Gastrocnemius medialis (tissue), 4 donors: Measurements from ENCODE around the gene OLFM4. TPM values are rescaled to one million over a fixed set of nuclear protein-coding genes. Genes with fewer than 3 reads are reported as not detected.
A peak's percentile ranks its signal among the peaks of the same experiment; 100 is the strongest.

Experiments
- ATAC-seq, 2 donors: fragments of 150-250 bp; one replicate each; pipeline ENCODE4 v1.9.1; 2016
- DNase-seq, 2 donors: peaks; one replicate each; pipeline ENCODE4 v3.0.0-alpha.2; 2019
- H3K27ac ChIP-seq, 4 donors: fragments of 200-600 bp; sonication (generic); 1 replicate in 1 of 4; 2 replicates in 3 of 4; pipeline ENCODE4 v1.5.1; 2016 to 2018; ENCODE audit warnings: mild to moderate bottlenecking in 2 of 4, moderate library complexity in 1 of 4
- H3K27me3 ChIP-seq, 3 donors: fragments of 200-600 bp; sonication (generic) in 2 of 3; 1 replicate in 1 of 3; 2 replicates in 2 of 3; pipeline versions ENCODE4 v1.5.1 to v1.6.0; 2016 to 2019; ENCODE audit warnings: mild to moderate bottlenecking in 1 of 3, moderate library complexity in 1 of 3
- H3K36me3 ChIP-seq, 2 donors: fragments of 200-600 bp; sonication (generic) in 1 of 2; one replicate each; pipeline ENCODE4 v1.5.1; 2017 to 2018
- H3K4me1 ChIP-seq, 2 donors: fragments of 200-600 bp; sonication (generic) in 1 of 2; one replicate each; pipeline ENCODE4 v1.5.1; 2016 to 2017; ENCODE audit warnings: mild to moderate bottlenecking in 2 of 2
- H3K4me3 ChIP-seq, 4 donors: fragments of 200-600 bp; sonication (generic) in 3 of 4; 1 replicate in 1 of 4; 2 replicates in 3 of 4; pipeline ENCODE4 v1.5.1; 2016 to 2019; ENCODE audit warnings: mild to moderate bottlenecking in 2 of 4
- H3K9me3 ChIP-seq, 3 donors: fragments of 200-600 bp; sonication (generic) in 2 of 3; 1 replicate in 1 of 3; 2 replicates in 2 of 3; pipeline ENCODE4 v1.5.1; 2016 to 2019
- CTCF ChIP-seq, 5 experiments: fragments of 450-650 bp in 3 of 5; fragments of 200-600 bp in 2 of 5; sonication (generic) in 2 of 5; IDR thresholded peaks in 4 of 5; conservative IDR thresholded peaks in 1 of 5; 1 replicate in 4 of 5; 2 replicates in 1 of 5; pipeline ENCODE4 v1.5.1; 2016 to 2019; ENCODE audit warnings: antibody characterized with exemption in 5 of 5, mild to moderate bottlenecking in 3 of 5, moderate library complexity in 3 of 5
- POLR2A ChIP-seq, 2 donors: fragments of 450-650 bp; IDR thresholded peaks; one replicate each; pipeline ENCODE4 v1.6.1; 2017; ENCODE audit warnings: antibody characterized with exemption in 2 of 2, mild to moderate bottlenecking in 2 of 2, moderate library complexity in 2 of 2
- in situ Hi-C, 4 donors: fragments of 200-750 bp; cut with MboI; loops; one replicate each; pipeline versions ENCODE4 v1.15.0 to v1.8.0; 2017; ENCODE audit warnings: low sequenced_read_pairs in 4 of 4
- intact Hi-C: fragments of 100-400 bp; cut with DNase I; formaldehyde crosslinking; loops from one replicate; pipeline ENCODE4 v1.15.1; 2023; ENCODE audit warnings: low total_unique reads
- total RNA-seq, 4 donors: library from RNA; depleted of rRNA; stranded (reverse); fragments of >200 nt; gene quantifications; one replicate each; pipeline versions ENCODE4 v1.1.0 to v1.2.3, GENCODE V29; 2016

The OLFM4 gene
- total RNA-seq, 4 donors from 2014 or later: 0.07 to 1.6 (median 0.85) TPM

- DNase-seq (no peak), ATAC-seq (no peak)
- intact Hi-C loops: no loop called here
- Histone ChIP-seq H3K4me3 (no peak overlapping the region), H3K27me3 (no peaks in the 10 kb centered on the region), H3K9me3 (no peaks in the 10 kb centered on the region), H3K4me1 (no peaks in the 10 kb centered on the region), H3K36me3 (no peaks in the 10 kb centered on the region), H3K27ac (no peak overlapping the region)
- in situ Hi-C loops: no loop called here
- TF ChIP-seq CTCF (IDR thresholded peaks at IDR 0.05 in 4 of 5, conservative IDR thresholded peaks at IDR 0.05 in 1 of 5) (no peak), POLR2A (IDR thresholded peaks at IDR 0.05) (no peak)
Measured at GRCh38 chr13:53045189-53045588, 16.6 kb downstream of the OLFM4 start.

GRCh38 chr13:53048880-53049279, 20.3 kb downstream of the OLFM4 start:
- no peak for ATAC-seq
- H3K27me3 ChIP-seq: no peaks in the 10 kb centered on the region
- H3K4me1 ChIP-seq: no peaks in the 10 kb centered on the region
- H3K27ac ChIP-seq: no peak overlapping the region
- no peaks in the 10 kb centered on the region for H3K36me3 ChIP-seq
- H3K9me3 ChIP-seq: no peaks in the 10 kb centered on the region
- no peak overlapping the region for H3K4me3 ChIP-seq
- intact Hi-C loops (no loop called here), in situ Hi-C loops (no loop called here)
- no peak for DNase-seq
- TF ChIP-seq POLR2A (IDR thresholded peaks at IDR 0.05) (no peak), CTCF (IDR thresholded peaks at IDR 0.05 in 4 of 5, conservative IDR thresholded peaks at IDR 0.05 in 1 of 5) (no peak)

- in situ Hi-C loops: no loop called here
- DNase-seq: no peak
- TF ChIP-seq CTCF (IDR thresholded peaks at IDR 0.05 in 4 of 5, conservative IDR thresholded peaks at IDR 0.05 in 1 of 5): no peak
- TF ChIP-seq POLR2A (IDR thresholded peaks at IDR 0.05): no peak
- Histone ChIP-seq H3K4me1 (no peaks in the 10 kb centered on the region), H3K27ac (no peak overlapping the region), H3K27me3 (no peaks in the 10 kb centered on the region), H3K36me3 (no peaks in the 10 kb centered on the region), H3K4me3 (no peak overlapping the region), H3K9me3 (no peaks in the 10 kb centered on the region)
- no peak for ATAC-seq
- intact Hi-C loops: no loop called here
Measured at GRCh38 chr13:53050151-53050550, 21.5 kb downstream of the OLFM4 start.

GRCh38 chr13:53052675-53053074, 24.1 kb downstream of the OLFM4 start:
- H3K27ac ChIP-seq: no peak overlapping the region
- no peaks in the 10 kb centered on the region for H3K27me3 ChIP-seq
- no peaks in the 10 kb centered on the region for H3K4me1 ChIP-seq
- no peak for ATAC-seq
- no peaks in the 10 kb centered on the region for H3K9me3 ChIP-seq
- no peak for TF ChIP-seq CTCF (IDR thresholded peaks at IDR 0.05 in 4 of 5, conservative IDR thresholded peaks at IDR 0.05 in 1 of 5)
- no peak for TF ChIP-seq POLR2A (IDR thresholded peaks at IDR 0.05)
- H3K36me3 ChIP-seq: no peaks in the 10 kb centered on the region
- DNase-seq: no peak
- in situ Hi-C loops: no loop called here
- intact Hi-C loops: no loop called here
- no peak overlapping the region for H3K4me3 ChIP-seq

- ATAC-seq (peak; percentile 49 to 71), DNase-seq (peak; percentile 15 to 56)
- no peak overlapping the region for H3K4me3 ChIP-seq
- in situ Hi-C loops: no loop called here
- H3K4me1 ChIP-seq: no peaks in the 10 kb centered on the region
- H3K36me3 ChIP-seq: no peaks in the 10 kb centered on the region
- H3K27me3 ChIP-seq: no peaks in the 10 kb centered on the region
- H3K27ac ChIP-seq: no peak overlapping the region
- H3K9me3 ChIP-seq: no peaks in the 10 kb centered on the region
- intact Hi-C loops: no loop called here
- no peak for TF ChIP-seq CTCF (IDR thresholded peaks at IDR 0.05 in 4 of 5, conservative IDR thresholded peaks at IDR 0.05 in 1 of 5)
- no peak for TF ChIP-seq POLR2A (IDR thresholded peaks at IDR 0.05)
Measured at GRCh38 chr13:53054569-53054968, 26.0 kb downstream of the OLFM4 start.
